A549 (cell line): ENCODE measurements around the gene PPIF.

Source experiments
- CBX8 ChIP-seq: fragments of 200-600 bp; sonication (generic); IDR thresholded peaks from 2 replicates; pipeline ENCODE4 v1.6.1; 2016
- EHMT2 ChIP-seq: fragments of 200-600 bp; sonication (generic); IDR thresholded peaks from 2 replicates; pipeline ENCODE4 v1.6.1; 2016; ENCODE audit warnings: antibody characterized with exemption, low read depth, mild to moderate bottlenecking, moderate library complexity
- FOSL2 ChIP-seq, 2 experiments: fragments of 450-650 bp in 1 of 2; fragments of >200 bp in 1 of 2; sonication (Bioruptor Twin) in 1 of 2; formaldehyde crosslinking; IDR thresholded peaks; 2 replicates each; pipeline versions ENCODE4 v1.5.0 to v1.6.1; 2016 to 2020; ENCODE audit warnings: mild to moderate bottlenecking in 1 of 2, moderate library complexity in 1 of 2
- HOXA7 ChIP-seq: fragments of 250-450 bp; sonication (Bioruptor Pico); IDR thresholded peaks from 2 replicates; pipeline ENCODE4 v1.5.0; 2020; ENCODE audit warnings: mild to moderate bottlenecking, moderate library complexity
- HOXB5 ChIP-seq: fragments of 250-450 bp; sonication (Bioruptor Pico); IDR thresholded peaks from 2 replicates; pipeline ENCODE4 v1.5.0; 2020; ENCODE audit warnings: mild to moderate bottlenecking, moderate library complexity
- MYC ChIP-seq: IDR thresholded peaks from 2 replicates; pipeline ENCODE4 v1.6.1; 2012; ENCODE audit warnings: mild to moderate bottlenecking, inconsistent platforms, low read length, improper control_type of control experiment, borderline replicate concordance
- NFE2L2 ChIP-seq: fragments of 150-350 bp; conservative IDR thresholded peaks from 2 replicates; pipeline ENCODE4 v1.6.1; 2014; ENCODE audit warnings: low read length
- POLR2A ChIP-seq: IDR thresholded peaks from 2 replicates; pipeline ENCODE4 v1.6.1; 2012; ENCODE audit warnings: mild to moderate bottlenecking, low read length
- POLR2AphosphoS2 ChIP-seq: conservative IDR thresholded peaks from 2 replicates; pipeline ENCODE4 v1.6.1; 2012; ENCODE audit warnings: low read length, improper control_type of control experiment, inconsistent platforms
- REST ChIP-seq: fragments of 200-600 bp; sonication (generic); IDR thresholded peaks from 2 replicates; pipeline ENCODE4 v1.6.1; 2016; ENCODE audit warnings: antibody characterized with exemption, mild to moderate bottlenecking, moderate library complexity
- RNF2 ChIP-seq: fragments of 200-600 bp; sonication (generic); IDR thresholded peaks from 2 replicates; pipeline ENCODE4 v1.6.1; 2016; ENCODE audit warnings: low read depth, mild to moderate bottlenecking, antibody characterized with exemption, moderate library complexity, borderline replicate concordance
- TF ChIP-seq, protein P1 (sequence below): fragments of >200 bp; sonication (Bioruptor Twin); formaldehyde crosslinking; IDR thresholded peaks from 3 replicates; pipeline ENCODE4 v1.5.1; 2016
- TF ChIP-seq, protein P2 (sequence below): IDR thresholded peaks from 2 replicates; pipeline ENCODE4 v1.6.1; 2012

DNA sequence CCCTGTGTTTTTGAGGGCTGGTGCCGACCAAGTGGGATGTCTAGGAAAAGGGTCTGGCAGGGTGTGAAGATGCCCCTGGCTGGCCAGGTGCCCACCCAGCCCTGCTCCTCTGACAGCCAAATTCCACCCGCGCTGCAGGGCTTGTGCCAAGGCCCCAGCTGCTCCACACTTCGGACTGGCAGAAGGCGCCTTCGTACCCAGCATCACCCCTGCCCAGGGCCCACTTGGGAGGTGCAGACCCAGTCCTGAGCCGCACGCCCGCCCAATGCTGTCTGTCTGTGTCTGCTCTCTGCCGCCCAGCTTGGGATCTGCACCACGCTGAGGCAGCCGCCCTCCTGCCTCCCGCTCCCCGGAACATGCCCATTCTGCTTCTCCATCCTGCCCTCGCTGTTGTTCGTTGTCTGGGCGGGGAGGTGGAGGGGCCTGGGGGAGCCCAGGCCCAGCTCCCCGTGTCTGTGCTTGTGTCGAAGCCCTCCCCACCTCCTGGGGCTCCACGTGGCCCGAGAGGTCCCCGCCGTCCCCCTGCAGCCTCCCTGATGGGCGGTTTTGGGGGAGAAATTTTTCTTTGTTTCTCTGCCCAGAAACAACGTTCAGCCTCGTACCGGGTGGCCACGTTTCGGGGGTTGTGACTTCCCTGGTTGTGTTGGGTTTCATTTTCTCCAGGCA, 36.9 kb upstream of the PPIF start:
- no peak for TF ChIP-seq RNF2
- TF ChIP-seq POLR2A = no peak
- no peak for TF ChIP-seq POLR2AphosphoS2
- no peak for TF ChIP-seq FOSL2 (IDR thresholded peaks at IDR 0.05)
- TF ChIP-seq FOSL2 (CRISPR knock-in tag; IDR thresholded peaks at IDR 0.05) = no peak
- TF ChIP-seq, protein P1, sequence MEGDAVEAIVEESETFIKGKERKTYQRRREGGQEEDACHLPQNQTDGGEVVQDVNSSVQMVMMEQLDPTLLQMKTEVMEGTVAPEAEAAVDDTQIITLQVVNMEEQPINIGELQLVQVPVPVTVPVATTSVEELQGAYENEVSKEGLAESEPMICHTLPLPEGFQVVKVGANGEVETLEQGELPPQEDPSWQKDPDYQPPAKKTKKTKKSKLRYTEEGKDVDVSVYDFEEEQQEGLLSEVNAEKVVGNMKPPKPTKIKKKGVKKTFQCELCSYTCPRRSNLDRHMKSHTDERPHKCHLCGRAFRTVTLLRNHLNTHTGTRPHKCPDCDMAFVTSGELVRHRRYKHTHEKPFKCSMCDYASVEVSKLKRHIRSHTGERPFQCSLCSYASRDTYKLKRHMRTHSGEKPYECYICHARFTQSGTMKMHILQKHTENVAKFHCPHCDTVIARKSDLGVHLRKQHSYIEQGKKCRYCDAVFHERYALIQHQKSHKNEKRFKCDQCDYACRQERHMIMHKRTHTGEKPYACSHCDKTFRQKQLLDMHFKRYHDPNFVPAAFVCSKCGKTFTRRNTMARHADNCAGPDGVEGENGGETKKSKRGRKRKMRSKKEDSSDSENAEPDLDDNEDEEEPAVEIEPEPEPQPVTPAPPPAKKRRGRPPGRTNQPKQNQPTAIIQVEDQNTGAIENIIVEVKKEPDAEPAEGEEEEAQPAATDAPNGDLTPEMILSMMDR = no peak
- TF ChIP-seq HOXA7 (CRISPR knock-in tag) = no peak
- TF ChIP-seq CBX8 = no peak
- TF ChIP-seq NFE2L2 = no peak
- no peak for TF ChIP-seq REST
- TF ChIP-seq MYC = no peak
- TF ChIP-seq EHMT2 = no peak
- no peak for TF ChIP-seq HOXB5 (CRISPR knock-in tag)
- TF ChIP-seq, protein P2, sequence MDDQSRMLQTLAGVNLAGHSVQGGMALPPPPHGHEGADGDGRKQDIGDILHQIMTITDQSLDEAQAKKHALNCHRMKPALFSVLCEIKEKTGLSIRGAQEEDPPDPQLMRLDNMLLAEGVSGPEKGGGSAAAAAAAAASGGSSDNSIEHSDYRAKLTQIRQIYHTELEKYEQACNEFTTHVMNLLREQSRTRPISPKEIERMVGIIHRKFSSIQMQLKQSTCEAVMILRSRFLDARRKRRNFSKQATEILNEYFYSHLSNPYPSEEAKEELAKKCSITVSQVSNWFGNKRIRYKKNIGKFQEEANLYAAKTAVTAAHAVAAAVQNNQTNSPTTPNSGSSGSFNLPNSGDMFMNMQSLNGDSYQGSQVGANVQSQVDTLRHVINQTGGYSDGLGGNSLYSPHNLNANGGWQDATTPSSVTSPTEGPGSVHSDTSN = no peak
